IMR-90 (cell line): ENCODE measurements around the gene BTK. TPM values are rescaled to one million over a fixed set of nuclear protein-coding genes. Genes with fewer than 3 reads are reported as not detected.

Experiments
- ATAC-seq: fragments of 200-7000 bp; cut with Tn5 transposase; 2 replicates; pipeline ENCODE4 v1.9.1; 2020; ENCODE audit warnings: low read depth, mild to moderate bottlenecking, moderate library complexity
- BruUV-seq: library from RNA; stranded (reverse); fragments of 400-500 nt; replicated peaks from 2 replicates; lab custom pipeline; 2021; lab: Mats Ljungman, UMichigan
- CTCF ChIA-PET: fragments of 300-600 bp; formaldehyde crosslinking; extraction: SDS; loops from one replicate; lab custom pipeline; 2021; ENCODE audit warnings: antibody characterized with exemption; lab: Yijun Ruan, JAX
- POLR2A ChIA-PET: fragments of 300-600 bp; sonication (Branson Sonifier 250); formaldehyde crosslinking; loops from one replicate; lab custom pipeline; 2022; ENCODE audit warnings: antibody characterized with exemption; ENCODE audit not compliant: unreplicated experiment; lab: Charles Lee
- DNase-seq: peaks from one replicate; pipeline ENCODE4 v3.0.0; 2013
- H2AFZ ChIP-seq: replicated peaks from 2 replicates; pipeline ENCODE3; 2013; ENCODE audit warnings: low read length, mild to moderate bottlenecking; ENCODE audit not compliant: poor library complexity
- H2AK5ac ChIP-seq: 2 replicates; pipeline ENCODE4 v1.6.1; 2013; ENCODE audit warnings: low read depth, low read length, inconsistent platforms
- H2AK9ac ChIP-seq: replicated peaks from 2 replicates; pipeline ENCODE3; 2013; ENCODE audit warnings: mild to moderate bottlenecking, low read depth, low read length, moderate library complexity; ENCODE audit not compliant: poor library complexity
- H2BK120ac ChIP-seq: 2 replicates; pipeline ENCODE4 v1.6.1; 2013; ENCODE audit warnings: low read depth, low read length, inconsistent platforms
- H2BK15ac ChIP-seq: 3 replicates; pipeline ENCODE4 v1.6.1; 2013; ENCODE audit warnings: low read depth, low read length, inconsistent platforms
- H2BK20ac ChIP-seq: 2 replicates; pipeline ENCODE4 v1.6.1; 2013; ENCODE audit warnings: low read depth, mild to moderate bottlenecking, inconsistent platforms, low read length, moderate library complexity
- H2BK5ac ChIP-seq: 2 replicates; pipeline ENCODE4 v1.6.1; 2013; ENCODE audit warnings: mild to moderate bottlenecking, low read depth, low read length, inconsistent platforms; ENCODE audit not compliant: poor library complexity, severe bottlenecking
- H3K14ac ChIP-seq: replicated peaks from 2 replicates; pipeline ENCODE4 v1.6.1; 2013; ENCODE audit warnings: low read depth, low read length, inconsistent platforms
- H3K18ac ChIP-seq: 2 replicates; pipeline ENCODE4 v1.6.1; 2013; ENCODE audit warnings: low read depth, low read length, control low read depth
- H3K23ac ChIP-seq: 2 replicates; pipeline ENCODE4 v1.6.1; 2013; ENCODE audit warnings: low read depth, low read length, inconsistent platforms
- H3K27ac ChIP-seq: 2 replicates; pipeline ENCODE4 v1.5.1; 2013; ENCODE audit warnings: mild to moderate bottlenecking, control low read depth, low read length; ENCODE audit not compliant: insufficient read depth
- H3K27me3 ChIP-seq: 2 replicates; pipeline ENCODE4 v1.6.1; 2013; ENCODE audit warnings: low read length; ENCODE audit not compliant: control insufficient read depth, insufficient read depth
- H3K36me3 ChIP-seq: 2 replicates; pipeline ENCODE4 v1.6.1; 2013; ENCODE audit warnings: low read length, mixed read lengths; ENCODE audit not compliant: control insufficient read depth, insufficient read depth
- H3K4ac ChIP-seq: 2 replicates; pipeline ENCODE4 v1.6.1; 2013; ENCODE audit warnings: low read depth, low read length, inconsistent platforms
- H3K4me1 ChIP-seq: 2 replicates; pipeline ENCODE4 v1.6.1; 2013; ENCODE audit warnings: low read length, mixed read lengths; ENCODE audit not compliant: control insufficient read depth, insufficient read depth
- H3K4me2 ChIP-seq: 2 replicates; pipeline ENCODE4 v1.6.1; 2013; ENCODE audit warnings: low read depth, mild to moderate bottlenecking, control low read depth, low read length, moderate library complexity
- H3K4me3 ChIP-seq: 2 replicates; pipeline ENCODE4 v1.5.1; 2013; ENCODE audit warnings: low read depth, mild to moderate bottlenecking, control low read depth, low read length, moderate library complexity; ENCODE audit not compliant: insufficient read depth
- H3K56ac ChIP-seq: 2 replicates; pipeline ENCODE4 v1.6.1; 2013; ENCODE audit warnings: low read length, inconsistent platforms; ENCODE audit not compliant: insufficient read depth; ENCODE audit errors: extremely low read depth
- H3K79me1 ChIP-seq, 2 experiments: 2 replicates each; pipeline ENCODE4 v1.6.1; 2013; ENCODE audit warnings: low read length in 2 of 2, inconsistent platforms in 1 of 2, low read depth in 1 of 2
- H3K9ac ChIP-seq: 2 replicates; pipeline ENCODE4 v1.6.1; 2013; ENCODE audit warnings: low read depth, low read length, control low read depth
- H3K9me1 ChIP-seq: 2 replicates; pipeline ENCODE4 v1.6.1; 2013; ENCODE audit warnings: low read length, inconsistent platforms; ENCODE audit not compliant: insufficient read depth
- H3K9me3 ChIP-seq: 2 replicates; pipeline ENCODE4 v1.6.1; 2013; ENCODE audit warnings: low read length; ENCODE audit not compliant: control insufficient read depth, insufficient read depth
- H4K20me1 ChIP-seq: 2 replicates; pipeline ENCODE4 v1.6.1; 2013; ENCODE audit warnings: low read length, inconsistent platforms; ENCODE audit not compliant: insufficient read depth
- H4K5ac ChIP-seq: 2 replicates; pipeline ENCODE4 v1.6.1; 2013; ENCODE audit warnings: mild to moderate bottlenecking, low read depth, low read length, control low read depth
- H4K8ac ChIP-seq, 2 experiments: 2 replicates each; pipeline ENCODE4 v1.6.1; 2013; ENCODE audit warnings: low read depth in 2 of 2, low read length in 2 of 2, control low read depth in 1 of 2, inconsistent platforms in 1 of 2
- H4K91ac ChIP-seq: 2 replicates; pipeline ENCODE4 v1.6.1; 2013; ENCODE audit warnings: low read depth, low read length, inconsistent platforms; ENCODE audit not compliant: insufficient read depth
- CTCF ChIP-seq: conservative IDR thresholded peaks from 2 replicates; pipeline ENCODE4 v1.5.1; 2012; ENCODE audit warnings: mild to moderate bottlenecking, low read depth, low read length, improper control_type of control experiment
- MAFK ChIP-seq: IDR thresholded peaks from 2 replicates; pipeline ENCODE4 v1.6.1; 2012; ENCODE audit warnings: low read depth, low read length, improper control_type of control experiment
- WGBS, 2 experiments: methylation state at CpG; one replicate each; pipeline versions ENCODE4 v1.1.5 to v1.1.7; 2013; ENCODE audit warnings: missing lambda C conversion rate in 2 of 2; ENCODE audit not compliant: insufficient read length in 1 of 2; ENCODE audit errors: extremely low coverage in 2 of 2; 5-methylcytosine and 5-hydroxymethylcytosine counted together
- dilution Hi-C: fragments of 300-500 bp; cut with HindIII; formaldehyde crosslinking; loops from one replicate; pipeline ENCODE4 v1.14.3; 2018; ENCODE audit warnings: low sequenced_read_pairs; ENCODE audit not compliant: unreplicated experiment
- in situ Hi-C: fragments of 300-500 bp; cut with MboI; formaldehyde crosslinking; loops from 3 replicates; pipeline ENCODE4 v1.14.3; 2019; ENCODE audit warnings: low sequenced_read_pairs, inconsistent platforms, mixed read lengths
- intact Hi-C: fragments of 100-400 bp; cut with micrococcal nuclease; formaldehyde crosslinking; loops from 2 replicates; pipeline ENCODE4 v1.10.0; 2022
- polyA plus RNA-seq, 3 experiments: library from polyadenylated mRNA; depleted of rRNA; stranded (reverse); fragments of >200 nt; gene quantifications; 2 replicates each; pipeline ENCODE4 v1.2.3, GENCODE V29; 2012; ENCODE audit warnings: low replicate concordance in 1 of 3
- total RNA-seq: library from RNA; depleted of rRNA; stranded (reverse); fragments of >200 nt; gene quantifications from 2 replicates; pipeline ENCODE4 v1.2.3, GENCODE V29; 2012

BTK gene
- total and polyA plus RNA-seq, 2 of the 4 experiments (the other 2 are of a cell fraction): not detected

DNA sequence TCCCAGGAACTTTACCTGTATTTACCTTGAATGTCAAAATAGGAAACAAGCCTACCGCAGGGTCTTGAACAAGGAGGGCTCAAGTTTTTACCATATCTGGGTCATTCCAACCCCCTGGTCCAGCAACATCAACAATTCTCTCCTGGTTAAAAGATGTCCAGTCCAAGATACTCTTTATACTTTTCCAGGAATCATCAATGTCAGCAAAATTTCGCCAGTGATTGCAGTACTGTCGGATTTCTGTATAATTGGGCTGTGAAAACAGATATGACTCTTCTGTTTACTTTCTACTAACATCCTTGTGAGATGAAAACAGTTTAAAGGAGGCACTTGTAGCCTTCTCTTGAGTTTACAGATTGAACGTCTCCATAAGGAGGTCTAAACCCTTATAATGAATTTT, 12.7 kb upstream of the BTK start:
- Histone ChIP-seq H3K4me2 (no peak overlapping the region), H2BK120ac (no peak overlapping the region), H3K27me3 (no peaks in the 10 kb centered on the region; the same call in 1 of the 2 replicates), H4K8ac (no peak overlapping the region), H3K56ac (no peak overlapping the region), H2AK5ac (no peak overlapping the region), H3K9me1 (no peaks in the 10 kb centered on the region), H3K14ac (no peak overlapping the region), H2BK15ac (no peak overlapping the region), H3K9me3 (no peaks in the 10 kb centered on the region), H3K4ac (no peak overlapping the region), H3K36me3 (peaks cover 9% of the 10 kb centered on the region), H2BK5ac (no peak overlapping the region), H2BK20ac (no peak overlapping the region), H2AFZ (no peak overlapping the region), H4K91ac (no peak overlapping the region), H3K27ac (no peak overlapping the region), H3K4me1 (no peaks in the 10 kb centered on the region), H3K79me1 (no peaks in the 10 kb centered on the region), H2AK9ac (no peak overlapping the region), H3K23ac (no peak overlapping the region), H3K18ac (no peak overlapping the region), H4K20me1 (0 out of 2 replicates have a peak, but pooled peaks cover 3% of the 10 kb centered on the region), H3K4me3 (no peak overlapping the region), H4K5ac (no peak overlapping the region), H3K9ac (no peak overlapping the region)
- BruUV-seq: no TSS peak
- ATAC-seq (no peak), DNase-seq (no peak)
- in situ Hi-C loops (no loop called here), intact Hi-C loops (no loop called here), dilution Hi-C loops (no loop called here)
- no peak for TF ChIP-seq CTCF
- peak; percentile 71 for TF ChIP-seq MAFK
- POLR2A ChIA-PET: no interaction called here
- 71% methylated on average over 1 of the region's 4 CpGs; no CpG with 5 or more reads in 1 of the 2 experiments for WGBS, 2 experiments
- CTCF ChIA-PET: interaction anchor here (1.5 kb wide), 1 partner anchor 17 kb away, joined by 3 read pairs; no protein-coding TSS in a partner anchor
